Tibial nerve (tissue), 4 donors: ENCODE measurements around the gene PRIMPOL.

Source experiments
- EP300 ChIP-seq, 2 donors: sonication (generic); formaldehyde crosslinking; IDR thresholded peaks; one replicate each; pipeline ENCODE4 v1.6.1; 2017; ENCODE audit warnings: antibody characterized with exemption in 2 of 2, mild to moderate bottlenecking in 1 of 2
- TF ChIP-seq, protein P1 (sequence below), 5 experiments: fragments of 200-600 bp in 3 of 5; fragments of 450-650 bp in 2 of 5; sonication (generic) in 3 of 5; IDR thresholded peaks; one replicate each; pipeline ENCODE4 v1.5.1; 2016 to 2019; ENCODE audit warnings: antibody characterized with exemption in 5 of 5, mild to moderate bottlenecking in 3 of 5, moderate library complexity in 2 of 5

GRCh38 chr4:184713887-184714286 is 64.3 kb downstream of the PRIMPOL start:
- TF ChIP-seq, protein P1, sequence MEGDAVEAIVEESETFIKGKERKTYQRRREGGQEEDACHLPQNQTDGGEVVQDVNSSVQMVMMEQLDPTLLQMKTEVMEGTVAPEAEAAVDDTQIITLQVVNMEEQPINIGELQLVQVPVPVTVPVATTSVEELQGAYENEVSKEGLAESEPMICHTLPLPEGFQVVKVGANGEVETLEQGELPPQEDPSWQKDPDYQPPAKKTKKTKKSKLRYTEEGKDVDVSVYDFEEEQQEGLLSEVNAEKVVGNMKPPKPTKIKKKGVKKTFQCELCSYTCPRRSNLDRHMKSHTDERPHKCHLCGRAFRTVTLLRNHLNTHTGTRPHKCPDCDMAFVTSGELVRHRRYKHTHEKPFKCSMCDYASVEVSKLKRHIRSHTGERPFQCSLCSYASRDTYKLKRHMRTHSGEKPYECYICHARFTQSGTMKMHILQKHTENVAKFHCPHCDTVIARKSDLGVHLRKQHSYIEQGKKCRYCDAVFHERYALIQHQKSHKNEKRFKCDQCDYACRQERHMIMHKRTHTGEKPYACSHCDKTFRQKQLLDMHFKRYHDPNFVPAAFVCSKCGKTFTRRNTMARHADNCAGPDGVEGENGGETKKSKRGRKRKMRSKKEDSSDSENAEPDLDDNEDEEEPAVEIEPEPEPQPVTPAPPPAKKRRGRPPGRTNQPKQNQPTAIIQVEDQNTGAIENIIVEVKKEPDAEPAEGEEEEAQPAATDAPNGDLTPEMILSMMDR (IDR thresholded peaks at IDR 0.05) = no peak
- no peak for TF ChIP-seq EP300 (IDR thresholded peaks at IDR 0.05)
